Measurements from ENCODE around the gene IL17C. TPM values are rescaled to one million over a fixed set of nuclear protein-coding genes. Genes with fewer than 3 reads are reported as not detected.
A peak's percentile ranks its signal among the peaks of the same experiment; 100 is the strongest.

IL17C gene
- total and polyA plus RNA-seq, 9 of the 15 experiments (the other 6 are each of a cell fraction or from before 2014, with no cell fraction given) = not detected

DNA sequence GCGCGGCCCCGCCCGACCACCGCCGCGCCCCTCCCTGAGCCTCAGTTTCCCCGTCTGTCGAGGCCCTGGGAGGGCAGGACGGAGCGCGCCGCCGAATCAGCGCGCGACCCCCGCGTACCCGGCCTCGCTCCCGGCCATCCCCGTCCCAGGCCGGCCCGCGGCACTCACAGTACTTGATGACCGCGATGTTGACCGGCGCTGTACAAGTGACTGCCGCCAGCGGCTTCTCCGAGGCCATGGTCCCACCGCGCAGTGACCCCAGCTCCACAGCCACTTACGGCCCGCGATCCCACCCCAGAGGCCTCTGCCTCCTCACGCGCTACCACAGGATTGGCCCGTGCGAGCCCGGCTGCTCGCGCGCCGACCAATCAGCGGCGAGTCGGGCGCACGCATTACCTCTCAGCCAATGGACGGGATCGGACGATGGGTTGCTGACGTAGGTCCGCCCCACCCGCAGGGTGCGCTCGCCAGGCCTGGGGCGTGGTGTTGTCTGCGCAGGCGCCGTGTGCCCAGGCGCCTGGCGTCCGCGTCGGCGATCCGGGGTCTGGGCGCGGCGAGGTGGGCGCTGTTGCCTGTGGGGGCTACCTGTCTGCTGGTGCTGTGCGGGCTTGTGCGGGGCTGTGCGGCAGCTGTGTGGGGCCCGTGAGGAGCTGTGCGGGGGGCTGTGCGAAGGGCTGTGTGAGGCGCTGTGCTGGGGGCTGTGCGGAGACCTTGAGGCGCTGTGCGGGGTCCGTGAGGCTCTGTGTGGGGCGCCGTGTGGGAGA lies 24.7 kb downstream of the IL17C start, which contains the start of gene MVD (continued):
- TF ChIP-seq JUN (IDR thresholded peaks at IDR 0.05; ENCODE audit: borderline replicate concordance, low read depth, low read length) (peak; percentile 37; the same call in 1 of the 2 replicates), JUN (CRISPR knock-in tag; IDR thresholded peaks at IDR 0.05; ENCODE audit: borderline replicate concordance) (no peak; the same call in 1 of the 2 replicates), NCOA6 (IDR thresholded peaks at IDR 0.05) (no peak), BRD9 (IDR thresholded peaks at IDR 0.05; ENCODE audit: low read depth, partially characterized antibody) (no peak), ZBTB7A (IDR thresholded peaks at IDR 0.05; ENCODE audit: borderline replicate concordance, control insufficient read depth, low read depth, low read length) (peak; percentile 85), MCM5 (IDR thresholded peaks at IDR 0.05; ENCODE audit: low read depth) (no peak), ZNF668 (CRISPR knock-in tag; IDR thresholded peaks at IDR 0.05) (no peak), NR2C2 (CRISPR knock-in tag; IDR thresholded peaks at IDR 0.05) (peak; percentile 87), NR2C2 (tag; IDR thresholded peaks at IDR 0.05) (peak; percentile 97), PHF21A (IDR thresholded peaks at IDR 0.05; ENCODE audit: borderline replicate concordance, low read depth) (no peak), SIN3B (IDR thresholded peaks at IDR 0.05; ENCODE audit: low read depth) (peak; percentile 54), GABPB1 (CRISPR knock-in tag; IDR thresholded peaks at IDR 0.05) (peak; percentile 69; the same call in 1 of the 2 replicates), BCOR (IDR thresholded peaks at IDR 0.05) (peak; percentile 16; the same call in 1 of the 2 replicates), SREBF1 (IDR thresholded peaks at IDR 0.05; ENCODE audit: borderline replicate concordance, low read depth, low read length) (peak; percentile 88), FOXM1 (IDR thresholded peaks at IDR 0.05; ENCODE audit: low read depth) (no peak), FOXM1 (CRISPR knock-in tag; IDR thresholded peaks at IDR 0.05; ENCODE audit: low read depth) (0 out of 2 replicates have a peak, but pooled peaks have one; percentile 75), HLTF (IDR thresholded peaks at IDR 0.05) (no peak)
- TF ChIP-seq, protein P1, sequence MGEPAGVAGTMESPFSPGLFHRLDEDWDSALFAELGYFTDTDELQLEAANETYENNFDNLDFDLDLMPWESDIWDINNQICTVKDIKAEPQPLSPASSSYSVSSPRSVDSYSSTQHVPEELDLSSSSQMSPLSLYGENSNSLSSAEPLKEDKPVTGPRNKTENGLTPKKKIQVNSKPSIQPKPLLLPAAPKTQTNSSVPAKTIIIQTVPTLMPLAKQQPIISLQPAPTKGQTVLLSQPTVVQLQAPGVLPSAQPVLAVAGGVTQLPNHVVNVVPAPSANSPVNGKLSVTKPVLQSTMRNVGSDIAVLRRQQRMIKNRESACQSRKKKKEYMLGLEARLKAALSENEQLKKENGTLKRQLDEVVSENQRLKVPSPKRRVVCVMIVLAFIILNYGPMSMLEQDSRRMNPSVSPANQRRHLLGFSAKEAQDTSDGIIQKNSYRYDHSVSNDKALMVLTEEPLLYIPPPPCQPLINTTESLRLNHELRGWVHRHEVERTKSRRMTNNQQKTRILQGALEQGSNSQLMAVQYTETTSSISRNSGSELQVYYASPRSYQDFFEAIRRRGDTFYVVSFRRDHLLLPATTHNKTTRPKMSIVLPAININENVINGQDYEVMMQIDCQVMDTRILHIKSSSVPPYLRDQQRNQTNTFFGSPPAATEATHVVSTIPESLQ (CRISPR knock-in tag; IDR thresholded peaks at IDR 0.05) = peak; percentile 56; the same call in 1 of the 2 replicates
- TF ChIP-seq, protein P2, sequence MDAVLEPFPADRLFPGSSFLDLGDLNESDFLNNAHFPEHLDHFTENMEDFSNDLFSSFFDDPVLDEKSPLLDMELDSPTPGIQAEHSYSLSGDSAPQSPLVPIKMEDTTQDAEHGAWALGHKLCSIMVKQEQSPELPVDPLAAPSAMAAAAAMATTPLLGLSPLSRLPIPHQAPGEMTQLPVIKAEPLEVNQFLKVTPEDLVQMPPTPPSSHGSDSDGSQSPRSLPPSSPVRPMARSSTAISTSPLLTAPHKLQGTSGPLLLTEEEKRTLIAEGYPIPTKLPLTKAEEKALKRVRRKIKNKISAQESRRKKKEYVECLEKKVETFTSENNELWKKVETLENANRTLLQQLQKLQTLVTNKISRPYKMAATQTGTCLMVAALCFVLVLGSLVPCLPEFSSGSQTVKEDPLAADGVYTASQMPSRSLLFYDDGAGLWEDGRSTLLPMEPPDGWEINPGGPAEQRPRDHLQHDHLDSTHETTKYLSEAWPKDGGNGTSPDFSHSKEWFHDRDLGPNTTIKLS (IDR thresholded peaks at IDR 0.05; ENCODE audit: borderline replicate concordance, low read depth) = peak; percentile 62; the same call in 1 of the 2 replicates
- TF ChIP-seq, protein P3, sequence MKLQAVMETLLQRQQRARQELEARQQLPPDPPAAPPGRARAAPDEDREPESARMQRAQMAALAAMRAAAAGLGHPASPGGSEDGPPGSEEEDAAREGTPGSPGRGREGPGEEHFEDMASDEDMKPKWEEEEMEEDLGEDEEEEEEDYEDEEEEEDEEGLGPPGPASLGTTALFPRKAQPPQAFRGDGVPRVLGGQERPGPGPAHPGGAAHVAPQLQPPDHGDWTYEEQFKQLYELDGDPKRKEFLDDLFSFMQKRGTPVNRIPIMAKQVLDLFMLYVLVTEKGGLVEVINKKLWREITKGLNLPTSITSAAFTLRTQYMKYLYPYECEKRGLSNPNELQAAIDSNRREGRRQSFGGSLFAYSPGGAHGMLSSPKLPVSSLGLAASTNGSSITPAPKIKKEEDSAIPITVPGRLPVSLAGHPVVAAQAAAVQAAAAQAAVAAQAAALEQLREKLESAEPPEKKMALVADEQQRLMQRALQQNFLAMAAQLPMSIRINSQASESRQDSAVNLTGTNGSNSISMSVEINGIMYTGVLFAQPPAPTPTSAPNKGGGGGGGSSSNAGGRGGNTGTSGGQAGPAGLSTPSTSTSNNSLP (IDR thresholded peaks at IDR 0.05; ENCODE audit: borderline replicate concordance, low read depth, low read length) = no peak
- TF ChIP-seq, protein P4, sequence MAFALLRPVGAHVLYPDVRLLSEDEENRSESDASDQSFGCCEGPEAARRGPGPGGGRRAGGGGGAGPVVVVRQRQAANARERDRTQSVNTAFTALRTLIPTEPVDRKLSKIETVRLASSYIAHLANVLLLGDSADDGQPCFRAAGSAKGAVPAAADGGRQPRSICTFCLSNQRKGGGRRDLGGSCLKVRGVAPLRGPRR (CRISPR knock-in tag; IDR thresholded peaks at IDR 0.05) = no peak
- TF ChIP-seq, protein P5, sequence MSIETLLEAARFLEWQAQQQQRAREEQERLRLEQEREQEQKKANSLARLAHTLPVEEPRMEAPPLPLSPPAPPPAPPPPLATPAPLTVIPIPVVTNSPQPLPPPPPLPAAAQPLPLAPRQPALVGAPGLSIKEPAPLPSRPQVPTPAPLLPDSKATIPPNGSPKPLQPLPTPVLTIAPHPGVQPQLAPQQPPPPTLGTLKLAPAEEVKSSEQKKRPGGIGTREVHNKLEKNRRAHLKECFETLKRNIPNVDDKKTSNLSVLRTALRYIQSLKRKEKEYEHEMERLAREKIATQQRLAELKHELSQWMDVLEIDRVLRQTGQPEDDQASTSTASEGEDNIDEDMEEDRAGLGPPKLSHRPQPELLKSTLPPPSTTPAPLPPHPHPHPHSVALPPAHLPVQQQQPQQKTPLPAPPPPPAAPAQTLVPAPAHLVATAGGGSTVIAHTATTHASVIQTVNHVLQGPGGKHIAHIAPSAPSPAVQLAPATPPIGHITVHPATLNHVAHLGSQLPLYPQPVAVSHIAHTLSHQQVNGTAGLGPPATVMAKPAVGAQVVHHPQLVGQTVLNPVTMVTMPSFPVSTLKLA (conservative IDR thresholded peaks at IDR 0.05) = peak; percentile 96 to 98

Data from K562 (cell line).